Adrenal gland (tissue), 12 donors: ENCODE measurements around the gene CHDH. TPM values are rescaled to one million over a fixed set of nuclear protein-coding genes. Genes with fewer than 3 reads are reported as not detected.
A peak's percentile ranks its signal among the peaks of the same experiment; 100 is the strongest.

Experiments used
- DNase-seq, 7 donors: peaks; one replicate each; pipeline ENCODE4 v3.0.0-alpha.2; 2019 to 2020
- H3K27ac ChIP-seq, 5 donors: fragments of 200-600 bp; sonication (generic) in 4 of 5; 1 replicate in 3 of 5; 2 replicates in 2 of 5; pipeline versions ENCODE4 v1.5.1 to v1.8.0; 2016 to 2020; ENCODE audit warnings: mild to moderate bottlenecking in 1 of 5
- H3K27me3 ChIP-seq: fragments of 200-600 bp; 2 replicates; pipeline ENCODE4 v1.8.0; 2021
- H3K36me3 ChIP-seq, 2 donors: fragments of 200-600 bp; replicated peaks in 1 of 2; 1 replicate in 1 of 2; 2 replicates in 1 of 2; pipeline versions ENCODE4 v1.5.1 to v1.8.0; 2018 to 2022
- H3K4me1 ChIP-seq, 2 donors: fragments of 200-600 bp; replicated peaks in 1 of 2; 1 replicate in 1 of 2; 2 replicates in 1 of 2; pipeline versions ENCODE4 v1.5.1 to v1.8.0; 2018 to 2021
- H3K4me3 ChIP-seq, 4 donors: fragments of 200-600 bp; sonication (generic) in 3 of 4; one replicate each; pipeline ENCODE4 v1.5.1; 2016 to 2018
- H3K9me3 ChIP-seq, 3 donors: fragments of 200-600 bp; sonication (generic) in 1 of 3; replicated peaks in 1 of 3; 1 replicate in 2 of 3; 2 replicates in 1 of 3; pipeline versions ENCODE4 v1.5.1 to v1.8.0; 2016 to 2021
- POLR2A ChIP-seq, 2 donors: fragments of 450-650 bp; IDR thresholded peaks; one replicate each; pipeline ENCODE4 v1.6.1; 2017; ENCODE audit warnings: antibody characterized with exemption in 2 of 2, mild to moderate bottlenecking in 2 of 2, moderate library complexity in 1 of 2
- WGBS, 4 donors: extraction: QIAGEN DNeasy Blood & Tissue Kit in 2 of 4; methylation state at CpG; one replicate each; pipeline versions ENCODE4 v1.1.5 to v1.1.7; 2013 to 2017; 5-methylcytosine and 5-hydroxymethylcytosine counted together
- intact Hi-C, 2 donors: fragments of 100-400 bp; cut with DNase I; formaldehyde crosslinking; loops; one replicate each; pipeline versions ENCODE4 v1.14.1 to v1.15.0; 2022 to 2023
- polyA plus RNA-seq, 3 donors: library from polyadenylated mRNA; stranded (reverse); fragments of 200-250 nt in 2 of 3; fragments of 350-450 nt in 1 of 3; fragmentation: Illumina TruSeq in 1 of 3; extraction: RNeasy Lipid Tissue Mini Kit (QIAGEN cat#74804) in 1 of 3; gene quantifications; one replicate each; pipeline ENCODE4 v1.2.3, GENCODE V29; 2013 to 2014
- total RNA-seq, 9 donors: library from RNA; depleted of rRNA in 4 of 9; stranded (reverse); fragments of >200 nt in 4 of 9; fragments of 120-200 nt in 1 of 9; fragmentation: NEBNext Ultra II Directional in 1 of 9; extraction: Animal tissue kit (Norgen Biotek cat#: 25700) in 1 of 9; gene quantifications; one replicate each; pipeline versions ENCODE4 v1.1.0 to v1.2.4, GENCODE V29; 2013 to 2023
- TF ChIP-seq, protein P1 (sequence below), 6 experiments: fragments of 450-650 bp in 4 of 6; fragments of 200-600 bp in 2 of 6; sonication (generic) in 1 of 6; IDR thresholded peaks; 1 replicate in 5 of 6; 2 replicates in 1 of 6; pipeline versions ENCODE4 v1.5.1 to v1.8.0; 2016 to 2021; ENCODE audit warnings: antibody characterized with exemption in 6 of 6, mild to moderate bottlenecking in 2 of 6, moderate library complexity in 1 of 6
- donor health status: healthy with polysubstance abuse.
- donor health status: Bipolar disorder and iron deficiency.
- donor health status: DM: yes; HTN: yes; CAD: no.
- donor health status: DM: no; HTN: no; CAD: no.
- donor health status: DM: no; HTN: no; CAD: no.
- donor health status: DM: yes; HTN: yes; CAD: no.

CHDH gene
- total and polyA plus RNA-seq, 12 donors: 0.17 to 29.6 (median 5.3) TPM

- Histone ChIP-seq H3K9me3 (no peaks in the 10 kb centered on the region), H3K27ac (no peak overlapping the region), H3K36me3 (peaks cover 0 to 41% of the 10 kb centered on the region in 2 donors), H3K4me3 (no peak overlapping the region), H3K27me3 (no peaks in the 10 kb centered on the region), H3K4me1 (no peaks in the 10 kb centered on the region)
- intact Hi-C loops: no loop called here
- 80 to 88% (median 86%) methylated on average over 4 of the region's 4 CpGs for WGBS, 4 donors
- TF ChIP-seq, protein P1, sequence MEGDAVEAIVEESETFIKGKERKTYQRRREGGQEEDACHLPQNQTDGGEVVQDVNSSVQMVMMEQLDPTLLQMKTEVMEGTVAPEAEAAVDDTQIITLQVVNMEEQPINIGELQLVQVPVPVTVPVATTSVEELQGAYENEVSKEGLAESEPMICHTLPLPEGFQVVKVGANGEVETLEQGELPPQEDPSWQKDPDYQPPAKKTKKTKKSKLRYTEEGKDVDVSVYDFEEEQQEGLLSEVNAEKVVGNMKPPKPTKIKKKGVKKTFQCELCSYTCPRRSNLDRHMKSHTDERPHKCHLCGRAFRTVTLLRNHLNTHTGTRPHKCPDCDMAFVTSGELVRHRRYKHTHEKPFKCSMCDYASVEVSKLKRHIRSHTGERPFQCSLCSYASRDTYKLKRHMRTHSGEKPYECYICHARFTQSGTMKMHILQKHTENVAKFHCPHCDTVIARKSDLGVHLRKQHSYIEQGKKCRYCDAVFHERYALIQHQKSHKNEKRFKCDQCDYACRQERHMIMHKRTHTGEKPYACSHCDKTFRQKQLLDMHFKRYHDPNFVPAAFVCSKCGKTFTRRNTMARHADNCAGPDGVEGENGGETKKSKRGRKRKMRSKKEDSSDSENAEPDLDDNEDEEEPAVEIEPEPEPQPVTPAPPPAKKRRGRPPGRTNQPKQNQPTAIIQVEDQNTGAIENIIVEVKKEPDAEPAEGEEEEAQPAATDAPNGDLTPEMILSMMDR (IDR thresholded peaks at IDR 0.05): no peak
- TF ChIP-seq POLR2A (IDR thresholded peaks at IDR 0.05): no peak
- DNase-seq: peak in 1 of 7 donors; percentile 31
These were observed 33.8 kb downstream of the CHDH start for GRCh38 chr3:53812434-53812833.

DNA sequence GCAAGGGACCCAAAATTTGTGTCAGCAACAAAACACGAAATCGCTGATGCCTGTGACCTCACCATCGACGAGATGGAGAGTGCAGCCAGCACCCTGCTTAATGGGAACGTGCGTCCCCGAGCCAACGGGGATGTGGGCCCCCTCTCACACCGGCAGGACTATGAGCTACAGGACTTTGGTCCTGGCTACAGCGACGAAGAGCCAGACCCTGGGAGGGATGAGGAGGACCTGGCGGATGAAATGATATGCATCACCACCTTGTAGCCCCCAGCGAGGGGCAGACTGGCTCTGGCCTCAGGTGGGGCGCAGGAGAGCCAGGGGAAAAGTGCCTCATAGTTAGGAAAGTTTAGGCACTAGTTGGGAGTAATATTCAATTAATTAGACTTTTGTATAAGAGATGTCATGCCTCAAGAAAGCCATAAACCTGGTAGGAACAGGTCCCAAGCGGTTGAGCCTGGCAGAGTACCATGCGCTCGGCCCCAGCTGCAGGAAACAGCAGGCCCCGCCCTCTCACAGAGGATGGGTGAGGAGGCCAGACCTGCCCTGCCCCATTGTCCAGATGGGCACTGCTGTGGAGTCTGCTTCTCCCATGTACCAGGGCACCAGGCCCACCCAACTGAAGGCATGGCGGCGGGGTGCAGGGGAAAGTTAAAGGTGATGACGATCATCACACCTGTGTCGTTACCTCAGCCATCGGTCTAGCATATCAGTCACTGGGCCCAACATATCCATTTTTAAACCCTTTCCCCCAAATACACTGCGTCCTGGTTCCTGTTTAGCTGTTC, 34.9 kb downstream of the CHDH start:
- intact Hi-C loops: no loop called here
- Histone ChIP-seq H3K27me3 (no peaks in the 10 kb centered on the region), H3K4me1 (peaks cover 6 to 7% of the 10 kb centered on the region in 2 donors), H3K4me3 (no peak overlapping the region), H3K9me3 (no peaks in the 10 kb centered on the region), H3K36me3 (peaks cover 0 to 35% of the 10 kb centered on the region in 2 donors), H3K27ac (no peak overlapping the region)
- DNase-seq: peak in 2 of 7 donors; percentile 20 to 51
- no peak for TF ChIP-seq POLR2A (IDR thresholded peaks at IDR 0.05)
- TF ChIP-seq, protein P1 (IDR thresholded peaks at IDR 0.05): no peak
- 92 to 97% (median 93%) methylated on average over 22 to 24 of the region's 24 CpGs for WGBS, 4 donors

GRCh38 chr3:53809764-53810400, 36.3 kb downstream of the CHDH start:
- Histone ChIP-seq H3K4me1 (peaks cover 10% of the 10 kb centered on the region in 2 donors), H3K4me3 (no peak overlapping the region), H3K27me3 (no peaks in the 10 kb centered on the region), H3K27ac (no peak overlapping the region), H3K36me3 (peaks cover 0 to 35% of the 10 kb centered on the region in 2 donors), H3K9me3 (no peaks in the 10 kb centered on the region)
- intact Hi-C loops: no loop called here
- no peak for TF ChIP-seq POLR2A (IDR thresholded peaks at IDR 0.05)
- TF ChIP-seq, protein P1 (IDR thresholded peaks at IDR 0.05): no peak
- DNase-seq: peak in 2 of 7 donors; percentile 10 to 19
- WGBS, 4 donors: 88 to 92% (median 91%) methylated on average over 17 to 28 of the region's 28 CpGs

DNA sequence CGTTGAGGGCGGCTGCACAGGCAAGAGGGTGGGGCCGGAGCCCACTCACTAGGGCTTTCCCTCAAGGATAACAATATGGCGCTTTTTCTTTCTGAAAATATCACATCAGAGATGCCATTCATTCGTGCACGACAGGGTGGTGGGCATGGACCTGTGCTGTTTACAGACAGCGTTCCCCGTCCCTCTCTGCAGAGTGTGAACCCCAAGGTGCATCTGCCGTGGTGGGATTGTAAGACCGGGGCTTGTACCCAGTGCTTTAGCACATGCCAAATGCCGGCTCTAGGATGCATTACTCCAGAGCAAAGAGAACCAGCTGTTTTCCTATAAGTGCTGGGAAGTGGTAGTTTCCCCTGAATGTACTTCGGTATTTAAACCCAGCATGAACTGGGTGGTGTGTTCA, 37.0 kb downstream of the CHDH start:
- DNase-seq: peak in 1 of 7 donors; percentile 45
- 87 to 91% (median 90%) methylated on average over 9 to 12 of the region's 12 CpGs for WGBS, 4 donors
- H3K36me3 ChIP-seq: peaks cover 0 to 34% of the 10 kb centered on the region in 2 donors
- intact Hi-C loops: no loop called here
- H3K27me3 ChIP-seq: no peaks in the 10 kb centered on the region
- no peak overlapping the region for H3K4me3 ChIP-seq
- no peak for TF ChIP-seq POLR2A (IDR thresholded peaks at IDR 0.05)
- TF ChIP-seq, protein P1 (IDR thresholded peaks at IDR 0.05): no peak
- no peaks in the 10 kb centered on the region for H3K9me3 ChIP-seq
- peaks cover 10% of the 10 kb centered on the region in 2 donors for H3K4me1 ChIP-seq
- H3K27ac ChIP-seq: no peak overlapping the region
